HG02852 (cell line): ENCODE results near the gene TRPM2.

Source experiments
- ATAC-seq: cut with Tn5 transposase; IDR thresholded peaks from one replicate; pipeline ENCODE4 v1.9.1; 2021; ENCODE audit warnings: mild to moderate bottlenecking, moderate library complexity; ENCODE audit not compliant: unreplicated experiment

TRPM2 gene

DNA sequence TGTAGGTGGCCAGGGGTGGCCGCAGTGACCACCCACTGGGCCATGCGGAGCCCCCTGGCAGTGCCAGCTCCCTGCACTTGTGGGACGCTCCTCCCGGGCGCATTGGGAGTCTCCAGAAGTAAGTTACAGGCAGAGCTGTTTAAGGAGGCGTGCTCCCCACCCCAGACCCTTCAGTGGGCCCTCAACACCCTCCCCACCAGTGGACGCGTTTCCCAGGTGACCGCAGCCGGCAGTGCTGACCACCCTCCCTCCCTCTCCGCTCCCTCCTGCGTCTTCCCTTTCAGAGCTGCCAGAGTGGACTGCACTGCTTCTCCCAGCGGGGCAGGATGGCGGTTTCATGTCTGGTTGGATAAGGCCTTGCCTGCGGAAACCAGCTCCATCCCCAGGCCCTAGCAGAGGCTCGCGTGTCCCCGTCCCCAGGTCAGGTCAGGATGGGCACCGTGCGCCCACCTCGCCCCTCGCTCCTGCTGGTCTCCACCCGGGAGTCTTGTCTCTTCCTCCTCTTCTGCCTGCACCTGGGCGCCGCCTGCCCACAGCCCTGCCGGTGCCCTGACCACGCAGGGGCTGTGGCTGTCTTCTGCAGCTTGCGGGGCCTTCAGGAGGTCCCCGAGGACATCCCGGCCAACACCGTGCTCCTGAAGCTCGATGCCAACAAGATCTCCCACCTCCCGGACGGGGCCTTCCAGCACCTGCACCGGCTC, 102.9 kb downstream of the TRPM2 start:
- no peak for ATAC-seq

DNA sequence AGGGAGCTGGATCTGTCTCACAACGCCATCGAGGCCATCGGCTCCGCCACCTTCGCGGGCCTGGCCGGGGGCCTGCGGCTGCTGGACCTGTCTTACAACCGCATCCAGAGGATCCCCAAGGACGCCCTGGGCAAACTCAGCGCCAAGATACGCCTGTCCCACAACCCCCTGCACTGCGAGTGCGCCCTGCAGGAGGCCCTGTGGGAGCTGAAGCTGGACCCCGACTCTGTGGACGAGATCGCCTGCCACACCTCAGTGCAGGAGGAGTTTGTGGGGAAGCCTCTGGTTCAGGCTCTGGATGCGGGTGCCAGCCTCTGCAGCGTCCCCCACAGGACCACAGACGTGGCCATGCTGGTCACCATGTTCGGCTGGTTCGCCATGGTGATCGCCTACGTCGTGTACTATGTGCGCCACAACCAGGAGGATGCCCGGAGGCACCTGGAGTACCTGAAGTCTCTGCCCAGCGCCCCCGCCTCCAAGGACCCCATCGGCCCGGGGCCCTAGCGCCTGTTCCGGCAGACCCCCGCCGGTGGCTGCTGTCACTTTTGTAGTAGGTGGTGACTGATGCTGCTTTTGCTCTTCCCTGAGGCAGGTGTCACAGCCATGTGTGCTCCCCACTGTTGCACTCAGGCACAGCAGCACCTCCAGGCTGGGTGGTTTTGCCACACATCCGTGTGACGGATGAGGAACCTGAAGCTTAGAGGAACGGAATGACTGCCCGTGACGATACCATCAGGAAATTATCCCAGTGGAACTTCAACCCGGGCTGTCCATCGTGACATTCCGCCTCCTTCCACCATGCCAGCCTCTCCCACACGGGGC, 103.7 kb downstream of the TRPM2 start:
- no peak for ATAC-seq

DNA sequence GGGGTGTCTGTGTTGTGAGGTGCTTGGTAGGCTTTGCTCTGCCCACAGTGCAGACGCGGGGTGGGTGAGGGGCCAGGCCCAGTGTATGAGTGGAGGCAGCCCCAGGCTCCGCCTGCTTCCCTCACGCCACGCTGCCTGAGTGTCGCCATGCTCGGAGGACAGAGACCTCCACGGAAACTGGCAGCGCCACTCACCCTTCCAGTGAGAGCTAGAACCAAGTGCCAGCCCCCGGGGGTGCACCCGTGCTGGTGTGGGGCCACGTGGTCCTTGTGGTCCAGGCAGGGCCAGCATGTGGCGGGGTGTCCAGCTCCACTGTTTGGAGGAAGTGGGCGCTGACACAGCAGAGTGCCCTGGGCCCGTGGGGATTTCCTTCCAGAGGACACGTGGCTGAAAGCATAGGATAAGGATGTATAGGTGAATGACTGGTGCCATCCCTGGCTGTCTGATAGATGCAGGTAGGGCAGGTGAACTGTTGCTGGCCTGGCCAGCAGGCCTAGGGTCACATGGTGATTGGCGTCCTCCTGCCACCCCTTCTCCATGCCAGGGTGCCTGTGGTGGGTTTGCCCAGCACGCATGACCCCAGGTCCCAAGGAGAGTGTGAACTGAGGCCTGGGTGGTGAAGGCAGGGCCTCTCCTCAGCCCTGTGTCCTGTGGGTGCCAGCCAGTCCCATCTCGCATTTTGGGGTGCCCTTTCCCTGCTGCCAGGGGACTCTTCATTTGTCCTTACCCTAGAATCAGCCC, 105.7 kb downstream of the TRPM2 start:
- ATAC-seq: no peak

DNA sequence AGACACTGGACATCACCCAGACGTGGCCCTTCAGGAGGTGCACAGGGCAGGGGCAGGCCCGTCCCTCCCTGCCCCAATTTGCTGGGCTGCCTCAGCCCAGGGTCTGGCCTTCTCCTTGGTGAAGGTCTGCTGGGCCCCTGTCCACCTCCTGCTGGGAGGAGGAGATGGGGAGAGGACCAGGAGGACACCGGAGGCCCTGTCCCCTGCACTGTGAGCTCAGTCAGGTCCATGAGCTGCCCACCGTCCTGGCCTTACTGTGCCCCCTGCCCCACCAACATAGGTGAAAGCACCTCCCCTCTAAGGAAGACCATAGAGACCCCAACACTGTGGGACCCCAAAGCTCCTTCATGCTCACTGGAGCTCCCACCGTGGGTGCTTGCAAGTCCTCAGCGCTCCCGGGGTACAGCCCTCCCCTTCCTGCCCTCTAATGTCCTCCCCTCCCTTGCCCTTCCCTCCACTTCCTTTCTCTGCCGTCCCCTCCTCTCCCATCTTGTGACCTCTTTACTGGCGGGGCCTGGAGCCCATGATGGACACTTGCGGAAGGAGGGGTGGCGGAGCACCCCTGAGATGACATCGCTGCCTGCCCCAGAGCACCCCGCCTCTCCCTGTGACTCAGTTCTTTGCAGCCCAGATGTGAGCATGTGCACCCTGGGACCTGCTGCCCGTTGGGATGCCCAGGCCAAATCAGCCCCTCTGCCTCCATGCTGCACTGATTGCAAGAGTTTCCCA, 106.5 kb downstream of the TRPM2 start:
- ATAC-seq: no peak

DNA sequence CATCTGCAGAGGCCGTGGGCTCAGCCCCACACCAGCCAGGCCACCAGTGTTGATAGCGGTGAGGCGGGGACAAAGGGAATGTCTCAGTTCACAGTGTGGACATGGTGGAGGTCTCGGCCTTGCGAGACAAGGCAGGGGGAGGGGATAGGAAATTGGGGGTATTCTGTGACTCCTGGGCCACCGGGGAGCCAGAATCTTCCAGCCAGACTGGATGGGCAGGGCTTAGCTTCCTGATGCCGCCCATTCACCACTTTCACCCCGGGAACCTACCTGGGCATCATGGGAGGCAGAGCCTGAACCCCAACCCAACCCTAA, 107.0 kb downstream of the TRPM2 start:
- no peak for ATAC-seq

DNA sequence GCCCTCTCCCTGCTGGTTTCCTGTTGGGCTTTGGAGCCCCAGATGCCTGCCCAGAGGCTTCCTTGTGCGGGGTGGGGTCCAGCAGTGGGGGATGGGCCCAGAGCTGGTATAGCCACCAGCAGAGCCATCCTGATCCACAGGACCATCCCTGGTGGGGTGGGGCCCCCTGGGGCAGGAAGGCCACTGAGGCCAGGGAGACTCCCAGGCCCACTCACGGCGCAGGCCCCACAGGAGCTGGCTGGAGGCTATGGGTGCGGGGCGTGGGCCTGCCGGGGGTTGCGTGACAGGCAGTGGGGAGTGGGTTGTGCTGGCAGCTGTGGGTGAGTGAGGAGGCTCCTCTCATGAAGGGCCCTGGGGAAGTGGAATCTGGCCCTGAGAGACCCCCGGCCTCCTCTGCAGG, 107.6 kb downstream of the TRPM2 start:
- ATAC-seq: no peak

DNA sequence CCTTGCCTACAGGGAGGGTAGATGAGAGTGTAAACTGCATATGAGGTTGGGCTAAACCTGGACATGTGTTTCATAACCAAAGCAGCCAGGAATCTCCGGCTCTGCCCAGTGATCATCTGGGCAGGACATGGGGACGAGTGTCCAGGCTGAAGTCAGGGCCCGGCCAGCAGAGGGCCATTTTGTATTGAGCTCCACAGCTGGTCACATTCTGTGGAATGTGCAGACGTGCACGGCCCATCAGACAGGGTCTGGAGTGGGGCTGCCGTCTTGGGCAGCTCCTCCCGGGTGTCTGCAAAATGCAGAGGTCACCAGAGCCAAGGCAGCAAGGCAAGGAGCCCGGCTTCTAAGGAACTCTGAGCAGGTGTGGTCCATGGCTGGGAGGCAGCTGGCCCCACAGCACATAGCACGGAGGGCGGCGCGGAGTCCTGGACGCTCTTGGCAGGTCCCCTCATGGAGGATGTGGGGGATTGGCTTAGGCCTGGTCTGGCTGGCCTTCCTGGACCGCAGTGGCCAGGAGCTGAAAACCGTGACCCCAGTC, 108.1 kb downstream of the TRPM2 start:
- no peak for ATAC-seq

DNA sequence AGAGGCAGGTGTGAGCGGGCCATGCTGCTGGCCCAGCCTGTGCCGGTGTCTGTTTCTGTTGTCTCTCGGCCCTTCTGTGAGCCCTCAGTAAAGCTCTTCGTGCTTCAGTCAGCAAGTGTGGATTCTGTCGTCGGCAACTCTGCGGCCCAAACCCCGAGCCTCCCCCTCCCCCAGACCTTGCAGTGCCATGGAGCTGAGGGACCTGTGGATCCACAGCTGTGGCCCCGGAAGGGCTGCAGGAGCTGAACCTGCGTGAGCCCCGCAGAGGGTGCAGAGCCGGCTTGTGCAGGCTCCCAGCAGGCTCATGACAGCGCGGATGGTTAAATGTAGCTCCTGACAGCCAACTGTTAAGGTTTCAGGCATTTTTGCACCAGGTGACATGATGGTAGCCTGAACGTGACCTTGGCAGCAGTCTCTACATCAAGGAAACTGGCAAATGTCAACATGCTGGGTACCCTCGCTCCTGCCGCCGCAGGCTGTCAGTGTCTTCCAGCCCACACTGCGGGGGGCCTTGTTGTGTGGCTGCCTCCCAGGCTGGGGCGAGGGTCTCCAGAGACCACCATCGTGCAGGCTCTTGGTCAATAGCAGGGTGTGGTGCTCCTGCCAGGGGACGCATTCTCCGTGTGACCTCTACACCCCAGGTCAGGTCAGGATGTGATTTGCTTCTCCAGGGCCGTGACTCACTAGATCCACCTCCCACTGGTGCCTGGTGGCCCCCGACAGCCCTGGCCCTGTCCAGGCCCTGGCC, 108.8 kb downstream of the TRPM2 start:
- no peak for ATAC-seq

DNA sequence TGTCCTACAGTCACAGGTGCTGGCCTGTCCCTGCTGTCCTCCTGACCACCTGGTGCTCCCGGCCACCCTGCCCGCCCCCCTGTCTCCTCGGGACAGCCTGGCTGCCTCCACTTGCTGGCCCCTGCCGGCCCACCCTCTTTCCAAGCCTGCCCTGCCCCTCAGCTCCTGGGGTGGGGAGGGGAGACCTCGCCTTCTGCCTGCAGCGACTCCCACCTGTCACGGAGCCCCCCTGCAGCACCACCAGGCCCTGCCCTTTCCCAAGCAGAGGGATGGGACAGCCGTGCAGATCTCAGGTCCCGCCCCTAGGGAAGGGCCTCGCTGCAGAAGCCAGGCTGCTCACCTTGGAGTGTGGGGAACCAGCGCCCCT, 109.4 kb downstream of the TRPM2 start:
- no peak for ATAC-seq

DNA sequence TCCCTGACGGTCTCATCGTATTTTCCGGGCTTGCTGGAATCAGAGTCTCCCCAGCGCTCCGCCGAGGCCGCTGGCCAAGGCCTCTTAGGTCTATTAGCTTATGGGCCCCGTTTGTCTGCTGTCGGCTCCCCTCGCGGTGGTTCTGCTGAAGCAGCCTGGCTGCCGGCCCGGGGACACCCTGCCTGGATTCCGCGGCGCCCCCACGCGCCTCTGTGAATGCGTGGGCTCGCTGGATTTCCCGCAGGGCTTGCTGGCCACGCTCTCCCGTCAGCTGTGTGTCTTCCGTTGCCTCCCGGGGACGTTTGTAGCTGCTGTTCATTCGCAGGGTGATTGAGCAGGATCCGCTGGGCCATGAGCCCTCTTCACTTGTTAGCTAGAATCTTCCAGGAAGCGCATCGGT, 110.3 kb downstream of the TRPM2 start:
- no peak for ATAC-seq

DNA sequence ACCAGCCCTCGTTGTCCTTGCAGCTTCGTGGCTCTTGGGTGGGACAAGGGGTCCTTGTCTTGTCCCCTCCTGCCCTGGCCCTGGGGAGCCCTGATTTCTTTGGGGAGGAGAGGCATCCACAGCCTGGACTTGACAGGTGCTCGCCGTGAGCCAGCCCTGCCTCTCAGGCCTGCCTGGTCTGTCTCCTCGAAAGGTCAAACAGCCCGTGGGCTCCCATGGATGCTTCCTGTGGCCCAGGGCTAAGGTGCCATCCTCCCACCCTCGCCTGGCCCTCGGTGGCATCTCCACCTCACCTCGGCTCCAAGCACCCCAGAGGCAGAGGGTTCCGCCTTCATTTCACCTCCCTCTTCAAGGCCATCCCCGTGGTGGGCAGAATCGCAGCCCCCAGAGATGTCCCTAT, 110.9 kb downstream of the TRPM2 start:
- no peak for ATAC-seq

DNA sequence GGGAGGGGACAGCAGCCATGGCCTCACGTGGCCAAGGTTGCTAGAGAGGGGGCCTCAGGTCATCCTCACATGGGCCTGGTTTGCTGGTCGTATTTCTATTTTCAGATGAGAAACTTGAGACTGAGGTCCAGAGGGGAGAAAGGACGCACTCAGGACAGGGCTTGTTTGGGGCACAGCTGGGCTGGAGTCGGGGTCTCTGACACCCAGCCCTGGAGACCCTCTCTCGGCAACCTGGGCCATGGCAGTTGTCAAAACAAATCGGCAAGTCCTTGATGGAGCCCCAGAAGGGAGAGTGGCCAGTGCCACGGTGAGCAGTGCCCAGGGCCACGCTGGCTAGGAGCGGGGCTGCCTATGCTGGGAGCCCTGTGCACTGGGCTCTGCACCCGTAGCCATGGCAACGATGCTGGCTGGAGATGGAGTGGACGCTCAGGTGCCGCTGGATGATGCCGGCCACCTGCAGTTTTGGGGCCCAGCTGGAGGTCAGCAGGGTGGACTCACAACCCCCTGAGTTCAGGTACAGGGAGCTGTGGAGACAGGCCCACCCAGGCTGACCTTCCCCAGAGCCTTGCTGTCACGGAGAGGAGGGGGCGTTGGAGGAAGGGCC, 113.0 kb downstream of the TRPM2 start:
- ATAC-seq: no peak

DNA sequence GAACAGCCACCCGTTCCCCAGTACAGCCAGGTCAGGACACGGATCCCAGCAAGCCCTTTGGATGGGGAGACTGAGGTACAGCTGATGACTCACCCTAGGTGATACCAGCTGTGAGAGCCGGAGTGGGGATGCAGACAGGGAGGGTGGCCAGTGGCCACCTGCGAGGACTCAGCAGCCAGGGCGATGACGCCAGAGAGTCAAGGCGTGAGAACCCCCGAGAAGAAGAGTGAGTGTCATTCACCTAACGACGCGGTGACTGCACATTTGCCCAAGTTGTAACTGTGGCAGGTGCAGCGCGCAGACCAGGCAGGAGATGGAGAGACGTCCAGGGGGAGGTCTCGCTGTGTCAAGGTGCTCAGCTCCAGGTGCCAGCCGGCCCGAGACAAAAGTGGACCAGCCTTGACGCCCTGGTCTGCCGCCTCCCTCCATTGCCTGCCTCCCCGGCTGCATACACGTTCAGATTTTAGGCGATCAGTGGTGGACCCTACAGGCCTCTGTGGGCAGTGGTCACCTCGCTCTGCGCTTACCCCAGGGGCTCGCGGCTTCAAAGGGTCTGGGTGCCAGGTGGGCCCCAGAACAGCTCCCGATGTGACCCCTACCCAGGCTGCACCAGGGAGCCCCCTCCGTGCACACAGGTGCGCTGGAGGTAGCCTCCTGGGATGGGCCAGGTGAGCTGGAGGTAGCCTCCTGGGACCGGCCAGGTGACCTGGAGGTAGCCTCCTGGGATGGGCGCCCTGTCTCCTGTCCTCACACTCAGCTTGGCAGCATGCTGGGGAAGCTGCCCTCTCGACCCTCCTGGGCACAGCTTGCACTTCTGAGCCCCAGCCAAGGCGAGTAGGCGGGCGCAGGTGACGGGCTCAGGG, 113.8 kb downstream of the TRPM2 start:
- ATAC-seq: no peak

DNA sequence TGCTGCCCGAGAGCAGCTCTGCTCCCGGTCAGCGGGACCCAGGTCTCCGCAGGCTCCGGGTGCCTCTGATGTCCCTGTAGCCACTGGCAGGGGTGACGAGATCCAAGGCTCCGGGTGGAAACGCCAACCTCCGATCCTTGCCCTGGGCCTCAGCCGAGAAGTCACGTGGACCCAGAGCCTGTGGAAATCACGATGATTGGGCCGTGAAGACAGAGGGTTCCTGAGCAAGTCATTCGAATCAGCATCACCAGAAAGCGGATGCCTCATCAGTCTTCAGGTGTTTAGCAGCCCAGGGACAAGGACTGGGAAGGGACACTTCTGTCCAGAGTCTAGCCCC, 114.4 kb downstream of the TRPM2 start:
- ATAC-seq: no peak

DNA sequence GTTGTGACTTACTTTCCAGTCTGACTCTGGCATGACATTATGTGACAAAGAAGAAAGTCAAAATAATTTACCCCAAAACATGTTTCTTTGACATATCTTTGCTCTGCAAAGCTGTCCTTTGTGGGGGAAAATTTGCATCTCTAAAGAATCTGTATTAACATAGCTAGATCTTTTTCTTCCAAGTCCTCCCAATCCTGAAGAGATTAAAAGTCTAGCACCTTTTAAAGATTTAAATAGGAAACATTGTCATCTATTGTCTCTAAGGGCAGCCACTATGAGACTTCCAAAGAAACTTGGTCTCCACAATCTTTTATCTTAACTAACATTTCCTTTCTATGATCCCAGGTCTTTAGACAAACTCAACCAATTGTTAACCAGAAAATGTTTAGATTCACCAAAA, 117.9 kb downstream of the TRPM2 start:
- no peak for ATAC-seq

DNA sequence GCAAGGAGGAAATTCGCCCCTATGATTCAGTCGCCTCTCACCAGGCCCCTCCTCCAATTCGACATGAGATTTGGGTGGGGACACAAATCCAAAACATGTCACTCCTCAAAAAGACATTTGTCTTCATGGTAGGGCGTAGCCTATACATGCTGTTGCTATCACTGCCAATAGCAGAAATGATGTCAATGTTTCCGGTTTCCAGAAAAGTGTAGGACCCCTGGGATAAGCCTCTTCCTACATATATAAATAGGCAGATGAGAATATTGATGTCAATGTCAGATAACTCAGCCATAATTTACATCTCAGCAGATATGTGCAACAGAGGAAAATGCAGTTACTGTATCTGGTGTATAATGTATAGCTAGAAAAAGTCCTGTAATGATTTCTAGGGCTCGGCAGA, 118.6 kb downstream of the TRPM2 start:
- no peak for ATAC-seq

DNA sequence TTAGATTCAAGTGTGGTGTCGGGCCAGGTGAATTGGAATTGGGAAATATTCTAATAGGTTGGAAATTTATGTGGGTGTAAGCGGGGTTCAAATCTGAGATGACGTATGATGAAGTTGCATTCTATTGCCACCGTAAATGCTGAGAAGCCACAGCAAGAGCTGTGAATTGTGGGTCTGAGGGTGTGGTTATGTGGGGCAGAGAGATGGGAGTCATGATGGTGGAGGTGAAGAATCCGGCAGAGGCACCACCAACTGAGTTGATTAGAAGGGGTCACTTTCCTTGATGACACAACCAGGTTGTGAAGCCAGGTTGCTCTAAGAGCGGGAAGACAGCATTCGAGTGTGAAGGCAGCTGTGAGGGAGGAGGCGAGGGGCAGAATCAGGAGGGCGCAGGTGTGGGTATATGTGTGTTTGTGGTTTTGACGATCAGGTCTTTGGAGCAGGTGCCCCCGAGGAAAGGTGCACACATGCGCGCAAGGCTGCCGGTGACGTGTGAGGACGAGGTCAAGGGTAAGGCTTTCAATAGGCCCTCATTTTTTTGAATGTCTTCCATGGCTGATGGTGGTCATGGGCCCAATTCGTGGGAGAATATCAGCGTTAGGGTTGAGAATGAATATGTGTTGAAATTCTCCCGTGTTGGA, 120.6 kb downstream of the TRPM2 start:
- no peak for ATAC-seq

DNA sequence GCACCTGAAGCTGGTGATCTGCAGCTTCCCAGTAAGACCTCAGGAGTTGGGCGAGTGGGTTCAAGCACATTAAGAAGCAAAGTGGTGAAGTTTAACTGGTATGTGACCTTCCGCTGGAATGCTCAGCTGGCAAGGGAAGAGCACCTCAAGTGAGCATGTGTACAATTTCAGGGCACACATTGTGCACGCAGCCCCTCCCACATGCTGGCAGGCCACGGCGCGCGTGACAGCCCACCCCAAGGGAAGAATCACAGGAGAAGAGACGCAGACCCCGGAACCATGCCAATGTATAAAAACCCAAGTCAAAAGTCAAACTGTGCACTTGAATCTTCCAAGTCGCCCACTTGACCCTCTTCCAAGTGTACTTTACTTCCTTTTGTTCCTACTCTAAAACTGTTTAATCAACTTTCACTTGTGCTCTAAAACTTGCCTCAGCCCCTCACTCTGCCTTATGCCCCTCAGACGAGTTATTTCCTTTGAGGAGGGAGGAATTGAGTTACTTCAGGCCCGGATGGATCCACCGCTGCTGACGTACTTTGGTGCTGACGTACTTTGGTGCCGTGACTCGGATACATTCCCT, 121.9 kb downstream of the TRPM2 start:
- ATAC-seq: no peak
